ENCODE measurements around the gene NRXN3. TPM values are rescaled to one million over a fixed set of nuclear protein-coding genes. Genes with fewer than 3 reads are reported as not detected.

Gene NRXN3
- total and polyA plus RNA-seq, 2 experiments from 2014 or later = 1.0 to 1.8 TPM

DNA sequence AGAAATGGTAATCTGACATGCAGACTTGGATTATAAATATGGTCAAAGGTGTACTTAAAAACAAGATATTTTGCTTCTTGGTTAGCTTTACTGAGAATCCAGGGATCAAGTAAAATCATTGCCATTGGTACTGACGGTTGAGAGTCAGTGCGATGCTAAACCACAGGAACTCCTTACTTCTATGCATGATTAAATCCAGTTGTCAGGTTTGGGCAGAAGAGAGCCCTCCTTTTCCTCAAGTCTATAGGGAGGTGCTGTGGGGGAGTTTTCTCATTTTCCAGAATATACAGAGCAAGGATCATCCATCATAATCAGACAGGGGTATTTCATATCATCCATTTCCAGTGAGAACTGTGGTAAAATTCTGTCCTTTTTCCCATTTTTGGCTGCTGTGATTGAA is 839.1 kb downstream of the NRXN3 start (continued):
- no peak for TF ChIP-seq CTCF (conservative IDR thresholded peaks at IDR 0.05; ENCODE audit: low read depth in 2 of 2)
- TF ChIP-seq STAT1 (IDR thresholded peaks at IDR 0.05; ENCODE audit: unreplicated experiment) = no peak

DNA sequence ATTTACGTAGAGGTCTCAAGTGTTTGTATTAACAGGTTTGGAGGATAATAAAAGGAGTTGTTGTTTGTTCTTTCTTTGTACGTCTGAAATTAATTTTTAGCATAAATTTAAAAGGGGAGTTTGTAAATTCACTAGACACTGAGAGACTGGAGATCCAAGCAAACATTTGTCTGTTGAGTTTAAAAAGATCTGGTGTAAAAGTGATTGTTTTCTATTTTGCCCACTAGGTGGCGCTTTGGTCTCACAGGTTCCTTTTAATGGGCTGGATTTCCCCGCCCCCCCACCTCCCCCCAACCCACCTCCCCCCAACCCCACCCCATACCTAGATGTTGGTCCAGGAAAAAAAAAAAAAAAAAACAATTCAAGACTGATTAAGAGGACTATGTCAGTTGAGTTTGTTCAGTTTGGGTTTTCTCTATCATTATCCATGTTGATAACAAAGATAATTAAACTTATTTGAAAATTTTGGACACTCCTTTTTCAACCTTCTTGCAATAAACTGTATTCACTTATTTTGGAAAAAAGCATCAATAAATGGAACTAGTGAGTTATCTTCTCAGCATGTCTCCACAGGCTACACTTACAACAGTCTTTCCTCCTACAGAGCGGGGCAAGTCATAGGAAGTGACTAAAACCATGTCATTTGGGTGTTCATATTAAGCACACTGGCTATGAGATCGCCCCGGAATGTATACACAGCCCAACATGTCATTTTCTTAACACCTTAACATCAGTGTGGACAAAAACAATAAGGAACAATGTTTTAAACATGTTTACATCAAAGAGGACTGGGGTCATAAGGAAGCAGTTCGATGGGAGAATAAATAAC is 841.1 kb downstream of the NRXN3 start:
- H4K20me1 ChIP-seq (replicated peaks; ENCODE audit: insufficient read depth) = no peaks in the 10 kb centered on the region
- H3K79me2 ChIP-seq (replicated peaks; ENCODE audit: insufficient read depth) = no peaks in the 10 kb centered on the region
- no peak overlapping the region for H3K27ac Mint-ChIP-seq
- ATAC-seq = no peak
- H3K36me3 Mint-ChIP-seq (ENCODE audit: low read depth) = no peaks in the 10 kb centered on the region
- no peak overlapping the region for H2AFZ ChIP-seq
- H3K4me1 ChIP-seq (ENCODE audit: insufficient read depth) = no peaks in the 10 kb centered on the region
- H3K4me2 ChIP-seq = no peak overlapping the region
- no peak overlapping the region for H3K27ac ChIP-seq (ENCODE audit: low read depth)
- no peaks in the 10 kb centered on the region for H3K27me3 Mint-ChIP-seq (ENCODE audit: insufficient read depth, low read depth, poor library complexity)
- peak; percentile 65 for DNase-seq (ENCODE audit: low spot score)
- 0 out of 2 replicates have a peak, but pooled peaks cover 4% of the 10 kb centered on the region for H3K36me3 ChIP-seq (ENCODE audit: insufficient read depth)
- H3F3A ChIP-seq (replicated peaks; ENCODE audit: low read depth) = no peaks in the 10 kb centered on the region
- peak; percentile 44 to 55 for TF ChIP-seq CTCF (conservative IDR thresholded peaks at IDR 0.05; ENCODE audit: low read depth in 2 of 2)
- no peak for TF ChIP-seq STAT1 (IDR thresholded peaks at IDR 0.05; ENCODE audit: unreplicated experiment)
- H3K9me2 ChIP-seq (ENCODE audit: insufficient read depth) = no peaks in the 10 kb centered on the region
- H3K4me3 ChIP-seq = no peak overlapping the region
- peaks cover 5% of the 10 kb centered on the region; the same call in 2 of the 3 replicates for H3K4me1 Mint-ChIP-seq
- H3K4me3 Mint-ChIP-seq = no peak overlapping the region
- H3K9me3 Mint-ChIP-seq = no peaks in the 10 kb centered on the region
- no peaks in the 10 kb centered on the region for H3K27me3 ChIP-seq (ENCODE audit: insufficient read depth)

GRCh38 chr14:79011920-79012204 is 841.7 kb downstream of the NRXN3 start:
- H3K27ac ChIP-seq (ENCODE audit: low read depth) = no peak overlapping the region
- Mint-ChIP-seq H3K9me3 (no peaks in the 10 kb centered on the region), H3K27me3 (ENCODE audit: insufficient read depth, low read depth, poor library complexity) (no peaks in the 10 kb centered on the region), H3K36me3 (ENCODE audit: low read depth) (no peaks in the 10 kb centered on the region), H3K4me1 (peaks cover 5% of the 10 kb centered on the region; the same call in 2 of the 3 replicates), H3K27ac (no peak overlapping the region), H3K4me3 (no peak overlapping the region)
- DNase-seq (ENCODE audit: low spot score) = no peak
- no peaks in the 10 kb centered on the region for H3K9me2 ChIP-seq (ENCODE audit: insufficient read depth)
- no peaks in the 10 kb centered on the region for H3F3A ChIP-seq (replicated peaks; ENCODE audit: low read depth)
- ATAC-seq = no peak
- no peaks in the 10 kb centered on the region for H3K27me3 ChIP-seq (ENCODE audit: insufficient read depth)
- H2AFZ ChIP-seq = no peak overlapping the region
- no peaks in the 10 kb centered on the region for H3K79me2 ChIP-seq (replicated peaks; ENCODE audit: insufficient read depth)
- no peaks in the 10 kb centered on the region for H3K4me1 ChIP-seq (ENCODE audit: insufficient read depth)
- H4K20me1 ChIP-seq (replicated peaks; ENCODE audit: insufficient read depth) = no peaks in the 10 kb centered on the region
- no peaks in the 10 kb centered on the region for H3K36me3 ChIP-seq (ENCODE audit: insufficient read depth)
- H3K4me3 ChIP-seq = no peak overlapping the region
- H3K4me2 ChIP-seq = no peak overlapping the region
- TF ChIP-seq NANOG (IDR thresholded peaks at IDR 0.05; ENCODE audit: borderline replicate concordance) = no peak
- TF ChIP-seq EZH2phosphoT487 (IDR thresholded peaks at IDR 0.05; ENCODE audit: unreplicated experiment) = no peak
- TF ChIP-seq CREB1 (CRISPR knock-in tag; IDR thresholded peaks at IDR 0.05; ENCODE audit: low read depth) = no peak
- TF ChIP-seq JUNB (IDR thresholded peaks at IDR 0.05; ENCODE audit: unreplicated experiment) = no peak
- no peak for TF ChIP-seq REST (IDR thresholded peaks at IDR 0.05; ENCODE audit: unreplicated experiment)
- no peak for TF ChIP-seq ZNF331 (CRISPR knock-in tag; IDR thresholded peaks at IDR 0.05; ENCODE audit: low read depth)
- TF ChIP-seq STAT1 (IDR thresholded peaks at IDR 0.05; ENCODE audit: unreplicated experiment) = no peak
- TF ChIP-seq EZH2 (IDR thresholded peaks at IDR 0.05; ENCODE audit: low read depth, unreplicated experiment) = no peak

Data from GM23338 (cell line).